ENCODE measurements around the gene STK32B. TPM values are rescaled to one million over a fixed set of nuclear protein-coding genes. Genes with fewer than 3 reads are reported as not detected.

The STK32B gene
- total and polyA plus RNA-seq, 2 experiments from 2014 or later = not detected

- peak in 1 of 2 donors; percentile 2 for DNase-seq (ENCODE audit: low read depth in 1 of 2, low spot score in 1 of 2)
- Histone ChIP-seq H3K27ac (no peak overlapping the region), H3K9me3 (ENCODE audit: low read depth) (no peaks in the 10 kb centered on the region), H3K4me3 (no peak overlapping the region), H3K27me3 (no peaks in the 10 kb centered on the region), H3K4me1 (ENCODE audit: low read depth) (no peaks in the 10 kb centered on the region), H3K36me3 (no peaks in the 10 kb centered on the region)
- TF ChIP-seq CTCF (IDR thresholded peaks at IDR 0.05; ENCODE audit: low read depth, low read length) = no peak
Measured at GRCh38 chr4:5409972-5410618, 358.8 kb downstream of the STK32B start.

- no peak for TF ChIP-seq CTCF (IDR thresholded peaks at IDR 0.05; ENCODE audit: low read depth, low read length)
- H3K27ac ChIP-seq = no peak overlapping the region
- no peak for DNase-seq (ENCODE audit: low read depth in 1 of 2, low spot score in 1 of 2)
- no peaks in the 10 kb centered on the region for H3K36me3 ChIP-seq
- no peaks in the 10 kb centered on the region for H3K4me1 ChIP-seq (ENCODE audit: low read depth)
- no peaks in the 10 kb centered on the region for H3K9me3 ChIP-seq (ENCODE audit: low read depth)
- no peak overlapping the region for H3K4me3 ChIP-seq
- no peaks in the 10 kb centered on the region for H3K27me3 ChIP-seq
Measured at GRCh38 chr4:5412296-5412695, 361.0 kb downstream of the STK32B start.

GRCh38 chr4:5412751-5413150 lies 361.5 kb downstream of the STK32B start:
- Histone ChIP-seq H3K4me3 (no peak overlapping the region), H3K27me3 (no peaks in the 10 kb centered on the region), H3K4me1 (ENCODE audit: low read depth) (no peaks in the 10 kb centered on the region), H3K9me3 (ENCODE audit: low read depth) (no peaks in the 10 kb centered on the region), H3K36me3 (no peaks in the 10 kb centered on the region), H3K27ac (no peak overlapping the region)
- no peak for DNase-seq (ENCODE audit: low read depth in 1 of 2, low spot score in 1 of 2)
- TF ChIP-seq CTCF (IDR thresholded peaks at IDR 0.05; ENCODE audit: low read depth, low read length) = no peak

- no peaks in the 10 kb centered on the region for H3K36me3 ChIP-seq
- H3K27ac ChIP-seq = no peak overlapping the region
- no peaks in the 10 kb centered on the region for H3K27me3 ChIP-seq
- H3K9me3 ChIP-seq (ENCODE audit: low read depth) = no peaks in the 10 kb centered on the region
- no peak for TF ChIP-seq CTCF (IDR thresholded peaks at IDR 0.05; ENCODE audit: low read depth, low read length)
- H3K4me3 ChIP-seq = no peak overlapping the region
- DNase-seq (ENCODE audit: low read depth in 1 of 2, low spot score in 1 of 2) = no peak
- no peaks in the 10 kb centered on the region for H3K4me1 ChIP-seq (ENCODE audit: low read depth)
Measured at GRCh38 chr4:5416637-5417036, 365.4 kb downstream of the STK32B start.

GRCh38 chr4:5420266-5420665 lies 369.0 kb downstream of the STK32B start:
- no peaks in the 10 kb centered on the region for H3K4me1 ChIP-seq (ENCODE audit: low read depth)
- no peaks in the 10 kb centered on the region for H3K9me3 ChIP-seq (ENCODE audit: low read depth)
- H3K27me3 ChIP-seq = no peaks in the 10 kb centered on the region
- H3K4me3 ChIP-seq = no peak overlapping the region
- no peak for TF ChIP-seq CTCF (IDR thresholded peaks at IDR 0.05; ENCODE audit: low read depth, low read length)
- H3K36me3 ChIP-seq = no peaks in the 10 kb centered on the region
- DNase-seq (ENCODE audit: low read depth in 1 of 2, low spot score in 1 of 2) = no peak
- no peak overlapping the region for H3K27ac ChIP-seq

Measured in cardiac muscle cell (in vitro differentiated cells and primary cell).